ENCODE data around the gene FAM151A. TPM values are rescaled to one million over a fixed set of nuclear protein-coding genes. Genes with fewer than 3 reads are reported as not detected.

The FAM151A gene
- total and polyA plus RNA-seq, 2 donors (not counting 3 experiments of a cell fraction or from before 2014, with no cell fraction given), result not detected

- H2AFZ ChIP-seq (ENCODE audit: low read depth, low read length), result peak overlapping the region; percentile 72
- H3K79me2 ChIP-seq (ENCODE audit: control insufficient read depth, insufficient read depth, low read length), result no peaks in the 10 kb centered on the region
- no peaks in the 10 kb centered on the region for H3K36me3 ChIP-seq (ENCODE audit: control insufficient read depth in 2 of 2, extremely low read depth in 1 of 2, insufficient read depth in 2 of 2, low read length in 2 of 2)
- intact Hi-C loops (cut with micrococcal nuclease), result loop anchor here (1.0 to 5.0 kb wide), 3 partner anchors 30 to 193 kb away; partner anchors contain the start of genes PARS2 and TTC4
- H3K9me3 ChIP-seq (replicated peaks; ENCODE audit: control insufficient read depth, insufficient read depth, low read length), result no peaks in the 10 kb centered on the region
- H3K9me1 ChIP-seq (replicated peaks; ENCODE audit: control insufficient read depth, extremely low read depth, insufficient read depth, low read length), result no peaks in the 10 kb centered on the region
- no peak overlapping the region for H3K4me3 ChIP-seq (replicated peaks in 1 of 3; ENCODE audit: insufficient read depth in 1 of 3, low read depth in 1 of 3, low read length in 3 of 3)
- peak; percentile 66 for TF ChIP-seq POLR2AphosphoS5 (IDR thresholded peaks at IDR 0.05; ENCODE audit: insufficient read depth, low read depth, low read length)
- TF ChIP-seq GATA2 (IDR thresholded peaks at IDR 0.05; ENCODE audit: insufficient read depth, insufficient read length, low read depth, low read length), result no peak
- H3K9ac ChIP-seq (replicated peaks; ENCODE audit: extremely low read depth, insufficient read depth, low read length), result peak overlapping the region; percentile 28
- no peaks in the 10 kb centered on the region for H4K20me1 ChIP-seq (replicated peaks; ENCODE audit: control insufficient read depth, extremely low read depth, insufficient read depth, low read length)
- peak overlapping the region; percentile 40 for H3K4me2 ChIP-seq (ENCODE audit: insufficient read depth, low read length)
- BruUV-seq (replicated peaks), result no TSS peak
- H3K4me1 ChIP-seq (ENCODE audit: control insufficient read depth, extremely low read depth, insufficient read depth, low read length), result peaks cover 31% of the 10 kb centered on the region
- ChIA-PET CTCF (interaction anchor here (1.0 to 2.1 kb wide), 5 partner anchors 24 to 83 kb away, joined by 3 to 9 read pairs (median 4); partner anchors contain the start of gene ACOT11), POLR2A (no interaction called here)
- H3K27me3 ChIP-seq (ENCODE audit: control insufficient read depth in 2 of 2, insufficient read depth in 2 of 2, low read length in 2 of 2), result no peaks in the 10 kb centered on the region
- H3K27ac ChIP-seq (ENCODE audit: insufficient read depth, low read depth, low read length), result peak overlapping the region; percentile 61
- FAIRE-seq (peak; percentile 91), DNase-seq (ENCODE audit: low read depth, low spot score) (peak; percentile 50)
- dilution Hi-C loops (cut with MboI; ENCODE audit: extremely low pct_ligation_motif_present, low sequenced_read_pairs), result no loop called here
These were observed 51.4 kb downstream of the FAM151A start for GRCh38 chr1:54571803-54572541.

DNA sequence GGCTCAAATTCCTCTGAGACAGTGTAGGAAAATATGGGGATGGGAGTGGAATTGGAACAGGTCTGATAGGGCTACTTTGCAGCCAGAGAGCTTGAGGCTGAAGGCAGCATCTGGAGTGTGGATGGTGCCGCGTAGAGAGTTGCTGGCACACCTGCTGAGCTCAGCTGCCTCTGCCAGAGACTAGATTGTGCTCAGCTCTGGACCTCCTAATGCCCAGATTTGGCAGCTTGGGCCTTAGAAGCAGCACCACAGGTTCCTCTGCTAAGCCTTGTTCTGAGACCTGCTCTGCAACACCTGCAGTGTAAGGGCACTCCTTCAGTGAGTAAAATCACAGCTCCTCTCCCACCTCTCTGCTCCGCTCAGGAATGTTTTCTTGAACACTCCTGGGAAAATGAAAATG is 52.0 kb downstream of the FAM151A start:
- dilution Hi-C loops (cut with MboI; ENCODE audit: extremely low pct_ligation_motif_present, low sequenced_read_pairs) (no loop called here), intact Hi-C loops (cut with micrococcal nuclease) (loop anchor here (2.0 to 5.0 kb wide), 2 partner anchors 146 to 193 kb away; partner anchors contain the start of genes PARS2 and TTC4)
- ChIA-PET POLR2A (no interaction called here), CTCF (interaction anchor here (1.0 to 2.1 kb wide), 4 partner anchors 23 to 72 kb away, joined by 3 to 9 read pairs (median 6); partner anchors contain the start of gene ACOT11)
- no peaks in the 10 kb centered on the region for H3K27me3 ChIP-seq (ENCODE audit: control insufficient read depth in 2 of 2, insufficient read depth in 2 of 2, low read length in 2 of 2)
- H3K9me1 ChIP-seq (replicated peaks; ENCODE audit: control insufficient read depth, extremely low read depth, insufficient read depth, low read length), result no peaks in the 10 kb centered on the region
- TF ChIP-seq POLR2AphosphoS5 (IDR thresholded peaks at IDR 0.05; ENCODE audit: insufficient read depth, low read depth, low read length) (no peak), MYC (IDR thresholded peaks at IDR 0.05; ENCODE audit: low read depth, low read length) (no peak), POLR2A (IDR thresholded peaks at IDR 0.05; ENCODE audit: low read depth, low read length) (no peak), EZH2 (IDR thresholded peaks at IDR 0.05; ENCODE audit: borderline replicate concordance, low read depth, low read length, severe bottlenecking) (no peak), JUN (IDR thresholded peaks at IDR 0.05; ENCODE audit: borderline replicate concordance, insufficient read depth, insufficient read length, low read depth) (no peak)
- TF ChIP-seq, protein P1, sequence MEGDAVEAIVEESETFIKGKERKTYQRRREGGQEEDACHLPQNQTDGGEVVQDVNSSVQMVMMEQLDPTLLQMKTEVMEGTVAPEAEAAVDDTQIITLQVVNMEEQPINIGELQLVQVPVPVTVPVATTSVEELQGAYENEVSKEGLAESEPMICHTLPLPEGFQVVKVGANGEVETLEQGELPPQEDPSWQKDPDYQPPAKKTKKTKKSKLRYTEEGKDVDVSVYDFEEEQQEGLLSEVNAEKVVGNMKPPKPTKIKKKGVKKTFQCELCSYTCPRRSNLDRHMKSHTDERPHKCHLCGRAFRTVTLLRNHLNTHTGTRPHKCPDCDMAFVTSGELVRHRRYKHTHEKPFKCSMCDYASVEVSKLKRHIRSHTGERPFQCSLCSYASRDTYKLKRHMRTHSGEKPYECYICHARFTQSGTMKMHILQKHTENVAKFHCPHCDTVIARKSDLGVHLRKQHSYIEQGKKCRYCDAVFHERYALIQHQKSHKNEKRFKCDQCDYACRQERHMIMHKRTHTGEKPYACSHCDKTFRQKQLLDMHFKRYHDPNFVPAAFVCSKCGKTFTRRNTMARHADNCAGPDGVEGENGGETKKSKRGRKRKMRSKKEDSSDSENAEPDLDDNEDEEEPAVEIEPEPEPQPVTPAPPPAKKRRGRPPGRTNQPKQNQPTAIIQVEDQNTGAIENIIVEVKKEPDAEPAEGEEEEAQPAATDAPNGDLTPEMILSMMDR (IDR thresholded peaks at IDR 0.05; ENCODE audit: extremely low read depth in 1 of 2, insufficient read depth in 1 of 2, low read depth in 1 of 2, low read length in 2 of 2), result no peak
- peak overlapping the region; percentile 28 for H3K9ac ChIP-seq (replicated peaks; ENCODE audit: extremely low read depth, insufficient read depth, low read length)
- DNase-seq (ENCODE audit: low read depth, low spot score), result peak; percentile 32
- no peaks in the 10 kb centered on the region for H3K36me3 ChIP-seq (ENCODE audit: control insufficient read depth in 2 of 2, extremely low read depth in 1 of 2, insufficient read depth in 2 of 2, low read length in 2 of 2)
- H3K27ac ChIP-seq (ENCODE audit: insufficient read depth, low read depth, low read length), result peak overlapping the region; percentile 61
- no peaks in the 10 kb centered on the region for H4K20me1 ChIP-seq (replicated peaks; ENCODE audit: control insufficient read depth, extremely low read depth, insufficient read depth, low read length)
- no peak for FAIRE-seq
- H3K4me2 ChIP-seq (ENCODE audit: insufficient read depth, low read length), result no peak overlapping the region
- H3K9me3 ChIP-seq (replicated peaks; ENCODE audit: control insufficient read depth, insufficient read depth, low read length), result no peaks in the 10 kb centered on the region
- peaks cover 31% of the 10 kb centered on the region for H3K4me1 ChIP-seq (ENCODE audit: control insufficient read depth, extremely low read depth, insufficient read depth, low read length)
- peak overlapping the region; percentile 72 for H2AFZ ChIP-seq (ENCODE audit: low read depth, low read length)
- no peak overlapping the region for H3K4me3 ChIP-seq (replicated peaks in 1 of 3; ENCODE audit: insufficient read depth in 1 of 3, low read depth in 1 of 3, low read length in 3 of 3)
- no TSS peak for BruUV-seq (replicated peaks)
- H3K79me2 ChIP-seq (ENCODE audit: control insufficient read depth, insufficient read depth, low read length), result no peaks in the 10 kb centered on the region

All from endothelial cell of umbilical vein (primary cell).